ENCODE data around the gene WDR7. TPM values are rescaled to one million over a fixed set of nuclear protein-coding genes. Genes with fewer than 3 reads are reported as not detected.

WDR7 gene
- total RNA-seq, 1 experiment from 2014 or later = 11.5 TPM

GRCh38 chr18:57081899-57082298 is 430.7 kb downstream of the WDR7 start (continued):
- TF ChIP-seq REST (IDR thresholded peaks at IDR 0.05; ENCODE audit: low read depth) (no peak), ZFX (IDR thresholded peaks at IDR 0.05) (no peak), SRF (IDR thresholded peaks at IDR 0.05; ENCODE audit: low read depth) (no peak), YY1 (IDR thresholded peaks at IDR 0.05; ENCODE audit: extremely low read depth, insufficient replicate concordance, low read depth, low read length) (no peak), ELF1 (IDR thresholded peaks at IDR 0.05; ENCODE audit: borderline replicate concordance, low read depth) (no peak)

- H3K4me1 ChIP-seq (ENCODE audit: control insufficient read depth in 1 of 2, insufficient read depth in 2 of 2, low read length in 2 of 2) = peaks cover 2 to 14% of the 10 kb centered on the region in 2 experiments; a peak in 3 of 4 replicates
- H3K4me3 ChIP-seq (replicated peaks in 1 of 2; ENCODE audit: low read depth in 1 of 2, low read length in 2 of 2) = no peak overlapping the region
- H4K20me1 ChIP-seq (ENCODE audit: insufficient read depth) = no peaks in the 10 kb centered on the region
- H3K27ac ChIP-seq (ENCODE audit: low read depth, low read length) = no peak overlapping the region
- H3K36me3 ChIP-seq (ENCODE audit: control insufficient read depth in 1 of 2, insufficient read depth in 2 of 2, low read length in 2 of 2) = no peaks in the 10 kb centered on the region
- BruUV-seq (replicated peaks) = no TSS peak
- no peaks in the 10 kb centered on the region for H3K9me2 ChIP-seq (ENCODE audit: insufficient read depth)
- CTCF ChIA-PET = no interaction called here
- 0 out of 2 replicates have a peak, but pooled peaks cover 17% of the 10 kb centered on the region for H3K27me3 ChIP-seq (ENCODE audit: insufficient read depth, low read length)
- no peaks in the 10 kb centered on the region for H3K79me2 ChIP-seq (ENCODE audit: insufficient read depth, low read length)
- no peak for ATAC-seq
- DNase-seq (ENCODE audit: low read depth, low spot score) = no peak
- no peak overlapping the region for H2AFZ ChIP-seq (ENCODE audit: low read depth, low read length, poor library complexity, severe bottlenecking)
- H3K4me2 ChIP-seq (ENCODE audit: low read length) = no peak overlapping the region
- H3K9me3 ChIP-seq (ENCODE audit: control insufficient read depth in 1 of 2, insufficient read depth in 1 of 2, low read depth in 1 of 2, low read length in 2 of 2) = no peaks in the 10 kb centered on the region
- RAD21 ChIA-PET (ENCODE audit: low non-redundant PET in 1 of 2, low total read pairs in 2 of 2, uncharacterized antibody in 2 of 2, unreplicated experiment in 2 of 2) = no interaction called here
- no peak overlapping the region for H3K9ac ChIP-seq (ENCODE audit: low read length)
- TF ChIP-seq CEBPB (IDR thresholded peaks at IDR 0.05; ENCODE audit: low read depth) (no peak), TCF7L2 (IDR thresholded peaks at IDR 0.05; ENCODE audit: borderline replicate concordance, extremely low read depth, insufficient read depth, insufficient read length) (no peak), EGR1 (IDR thresholded peaks at IDR 0.05; ENCODE audit: low read depth) (no peak), EZH2 (IDR thresholded peaks at IDR 0.05) (no peak), ZNF274 (IDR thresholded peaks at IDR 0.05; ENCODE audit: low read depth, low read length) (no peak), SIN3A (IDR thresholded peaks at IDR 0.05; ENCODE audit: low read depth) (no peak), CBX3 (IDR thresholded peaks at IDR 0.05; ENCODE audit: low read depth) (no peak), POLR2A (IDR thresholded peaks at IDR 0.05; ENCODE audit: borderline replicate concordance, extremely low read depth, insufficient read depth, insufficient read length) (no peak), SP1 (IDR thresholded peaks at IDR 0.05; ENCODE audit: low read depth) (no peak)
- POLR2A ChIA-PET = no interaction called here
- intact Hi-C loops (cut with micrococcal nuclease) = no loop called here
Observed at GRCh38 chr18:57083485-57083884, 432.3 kb downstream of the WDR7 start.
